GM06990 (cell line): ENCODE measurements around the gene RELL1.

Experiments used
- DNase-seq: peaks from one replicate; pipeline ENCODE4 v3.0.0-alpha.2; 2011; ENCODE audit not compliant: insufficient read length; ENCODE audit errors: extremely low read depth
- H3K27me3 ChIP-seq: replicated peaks from 2 replicates; pipeline ENCODE4 v1.6.0; 2011; ENCODE audit warnings: low read length; ENCODE audit not compliant: control insufficient read depth, insufficient read depth
- H3K36me3 ChIP-seq: 2 replicates; pipeline ENCODE4 v1.5.1; 2011; ENCODE audit warnings: low read length; ENCODE audit not compliant: control insufficient read depth, insufficient read depth
- H3K4me3 ChIP-seq: replicated peaks from 2 replicates; pipeline ENCODE4 v1.5.1; 2011; ENCODE audit warnings: low read depth, mild to moderate bottlenecking, control low read depth, low read length
- CTCF ChIP-seq: IDR thresholded peaks from 2 replicates; pipeline ENCODE4 v1.5.1; 2011; ENCODE audit warnings: low read length, control low read depth, mild to moderate bottlenecking, inconsistent platforms; ENCODE audit not compliant: insufficient read depth, poor library complexity, severe bottlenecking

The RELL1 gene

GRCh38 chr4:37629713-37630112 lies 56.5 kb downstream of the RELL1 start:
- no peak for TF ChIP-seq CTCF
- DNase-seq, result no peak
- Histone ChIP-seq H3K4me3 (no peak overlapping the region), H3K27me3 (no peaks in the 10 kb centered on the region), H3K36me3 (peaks cover 8% of the 10 kb centered on the region)

GRCh38 chr4:37628977-37629609 lies 57.1 kb downstream of the RELL1 start:
- Histone ChIP-seq H3K36me3 (peaks cover 8% of the 10 kb centered on the region), H3K4me3 (no peak overlapping the region), H3K27me3 (no peaks in the 10 kb centered on the region)
- TF ChIP-seq CTCF, result no peak
- no peak for DNase-seq

- Histone ChIP-seq H3K27me3 (no peaks in the 10 kb centered on the region), H3K36me3 (peaks cover 5% of the 10 kb centered on the region), H3K4me3 (no peak overlapping the region)
- no peak for DNase-seq
- TF ChIP-seq CTCF, result no peak
These were observed 58.9 kb downstream of the RELL1 start for GRCh38 chr4:37627263-37627662.

GRCh38 chr4:37625499-37625898 lies 60.7 kb downstream of the RELL1 start:
- DNase-seq, result no peak
- Histone ChIP-seq H3K27me3 (no peaks in the 10 kb centered on the region), H3K36me3 (no peaks in the 10 kb centered on the region; the same call in 1 of the 2 replicates), H3K4me3 (no peak overlapping the region)
- no peak for TF ChIP-seq CTCF

- Histone ChIP-seq H3K27me3 (no peaks in the 10 kb centered on the region), H3K36me3 (no peaks in the 10 kb centered on the region; the same call in 1 of the 2 replicates), H3K4me3 (no peak overlapping the region)
- DNase-seq, result no peak
- no peak for TF ChIP-seq CTCF
These were observed 62.2 kb downstream of the RELL1 start for GRCh38 chr4:37623940-37624339.

- no peaks in the 10 kb centered on the region for H3K27me3 ChIP-seq
- DNase-seq, result no peak
- no peak overlapping the region for H3K4me3 ChIP-seq
- no peak for TF ChIP-seq CTCF
- no peaks in the 10 kb centered on the region; the same call in 1 of the 2 replicates for H3K36me3 ChIP-seq
These were observed 63.1 kb downstream of the RELL1 start for GRCh38 chr4:37623125-37623524.
